ENCODE measurements around the gene PSMC3IP.
"Not testable (repeated sequence)": the region's sequence is repeated elsewhere in the genome, so short reads cannot be mapped to it uniquely, and the experiment has no call there.

The PSMC3IP gene

GRCh38 chr17:42548993-42549755 lies 28.4 kb downstream of the PSMC3IP start:
- no peak overlapping the region for H3K4me3 ChIP-seq (ENCODE audit: low read depth, low read length)
- DNase-seq (ENCODE audit: low read depth): no peak
- TF ChIP-seq, protein P1, sequence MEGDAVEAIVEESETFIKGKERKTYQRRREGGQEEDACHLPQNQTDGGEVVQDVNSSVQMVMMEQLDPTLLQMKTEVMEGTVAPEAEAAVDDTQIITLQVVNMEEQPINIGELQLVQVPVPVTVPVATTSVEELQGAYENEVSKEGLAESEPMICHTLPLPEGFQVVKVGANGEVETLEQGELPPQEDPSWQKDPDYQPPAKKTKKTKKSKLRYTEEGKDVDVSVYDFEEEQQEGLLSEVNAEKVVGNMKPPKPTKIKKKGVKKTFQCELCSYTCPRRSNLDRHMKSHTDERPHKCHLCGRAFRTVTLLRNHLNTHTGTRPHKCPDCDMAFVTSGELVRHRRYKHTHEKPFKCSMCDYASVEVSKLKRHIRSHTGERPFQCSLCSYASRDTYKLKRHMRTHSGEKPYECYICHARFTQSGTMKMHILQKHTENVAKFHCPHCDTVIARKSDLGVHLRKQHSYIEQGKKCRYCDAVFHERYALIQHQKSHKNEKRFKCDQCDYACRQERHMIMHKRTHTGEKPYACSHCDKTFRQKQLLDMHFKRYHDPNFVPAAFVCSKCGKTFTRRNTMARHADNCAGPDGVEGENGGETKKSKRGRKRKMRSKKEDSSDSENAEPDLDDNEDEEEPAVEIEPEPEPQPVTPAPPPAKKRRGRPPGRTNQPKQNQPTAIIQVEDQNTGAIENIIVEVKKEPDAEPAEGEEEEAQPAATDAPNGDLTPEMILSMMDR (IDR thresholded peaks at IDR 0.05; ENCODE audit: control insufficient read depth, extremely low read depth, insufficient read depth): no peak

DNA sequence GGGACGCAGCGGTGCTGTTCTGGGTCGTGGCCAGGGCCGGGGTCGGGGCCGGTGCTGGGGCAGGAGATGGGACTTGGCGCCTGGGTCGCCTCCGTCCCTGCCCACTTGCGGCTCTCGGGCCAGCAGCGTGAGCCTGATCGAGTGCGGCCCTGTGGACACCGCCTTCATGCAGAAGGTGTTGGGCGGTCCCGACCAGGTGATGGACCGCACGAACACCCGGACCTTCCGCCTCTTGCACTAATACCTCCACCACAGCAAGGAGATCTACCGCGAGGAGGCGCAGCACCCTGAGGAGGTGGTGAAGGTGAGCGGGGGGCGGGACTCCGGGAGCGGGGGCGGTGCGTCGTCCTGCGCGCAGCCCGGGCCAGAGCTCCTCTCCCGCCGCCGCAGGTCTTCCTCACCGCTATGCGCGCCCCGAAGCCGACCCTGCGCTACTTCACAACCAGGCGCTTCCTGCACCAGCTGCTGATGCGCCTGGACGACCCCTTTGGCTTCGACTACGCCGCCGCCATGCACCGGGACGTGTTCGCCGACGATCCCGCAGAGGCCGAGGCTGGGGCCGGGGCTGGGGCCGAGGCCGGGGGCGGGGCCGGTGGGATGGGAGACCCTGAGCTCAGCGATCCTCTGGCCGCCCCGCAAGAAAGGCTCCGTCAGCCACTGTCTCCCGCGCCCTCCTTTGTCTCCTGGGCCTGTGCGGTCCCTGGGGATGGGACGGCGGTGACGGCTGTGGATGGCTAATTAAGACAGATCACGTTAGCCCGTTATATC lies 29.3 kb downstream of the PSMC3IP start:
- DNase-seq (ENCODE audit: low read depth): no peak
- H3K4me3 ChIP-seq (ENCODE audit: low read depth, low read length): no peak overlapping the region
- TF ChIP-seq, protein P1 (IDR thresholded peaks at IDR 0.05; ENCODE audit: control insufficient read depth, extremely low read depth, insufficient read depth): no peak

GRCh38 chr17:42547698-42548069 lies 29.8 kb downstream of the PSMC3IP start:
- no peak for DNase-seq (ENCODE audit: low read depth)
- TF ChIP-seq, protein P1 (IDR thresholded peaks at IDR 0.05; ENCODE audit: control insufficient read depth, extremely low read depth, insufficient read depth): no peak
- no peak overlapping the region for H3K4me3 ChIP-seq (ENCODE audit: low read depth, low read length)

- TF ChIP-seq, protein P1 (IDR thresholded peaks at IDR 0.05; ENCODE audit: control insufficient read depth, extremely low read depth, insufficient read depth): no peak
- H3K4me3 ChIP-seq (ENCODE audit: low read depth, low read length): no peak overlapping the region
- DNase-seq (ENCODE audit: low read depth): no peak
These were observed 30.5 kb downstream of the PSMC3IP start for GRCh38 chr17:42547001-42547461.

GRCh38 chr17:42545755-42546505 lies 31.6 kb downstream of the PSMC3IP start:
- not testable (repeated sequence) for DNase-seq (ENCODE audit: low read depth); H3K4me3 ChIP-seq (ENCODE audit: low read depth, low read length)

DNA sequence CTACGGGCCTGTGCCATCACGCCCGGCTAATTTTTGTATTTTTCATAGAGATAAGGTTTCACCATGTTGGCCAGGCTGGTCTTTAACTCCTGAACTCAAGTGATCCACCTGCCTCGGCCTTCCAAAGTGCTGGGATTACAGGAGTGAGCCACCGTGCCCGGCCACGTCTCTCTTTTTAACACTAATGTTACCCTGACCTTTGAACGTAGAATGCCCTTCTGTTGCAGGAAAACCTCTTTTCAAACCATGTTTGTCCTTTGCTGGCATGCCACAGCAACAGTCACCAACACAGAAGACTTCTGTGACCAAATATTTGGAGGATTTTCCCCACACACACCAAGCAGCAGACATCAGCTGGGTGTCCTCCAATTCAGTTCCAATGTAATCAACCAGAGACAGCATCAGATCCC lies 32.6 kb downstream of the PSMC3IP start:
- TF ChIP-seq, protein P1 (IDR thresholded peaks at IDR 0.05; ENCODE audit: control insufficient read depth, extremely low read depth, insufficient read depth): no peak
- DNase-seq (ENCODE audit: low read depth): no peak
- H3K4me3 ChIP-seq (ENCODE audit: low read depth, low read length): no peak overlapping the region
